GM12892 (cell line): ENCODE results near the gene FKBP6.

Experiments
- DNase-seq: peaks from one replicate; pipeline ENCODE4 v3.0.0; 2011; ENCODE audit not compliant: insufficient read length
- FAIRE-seq: peaks from 2 replicates; lab custom pipeline; 2011; peaks lifted over from hg19 to GRCh38; lab: Jason Lieb, UNC
- POLR2A ChIP-seq: IDR thresholded peaks from 2 replicates; pipeline ENCODE4 v1.6.1; 2011; ENCODE audit warnings: low read depth, low read length, control low read depth
- POLR2AphosphoS5 ChIP-seq: IDR thresholded peaks from 2 replicates; pipeline ENCODE4 v1.6.1; 2011; ENCODE audit warnings: low read depth, low read length, control low read depth
- TAF1 ChIP-seq: IDR thresholded peaks from 2 replicates; pipeline ENCODE4 v1.6.1; 2011; ENCODE audit warnings: low read depth, mild to moderate bottlenecking, control low read depth, low read length, borderline replicate concordance

Gene FKBP6

DNA sequence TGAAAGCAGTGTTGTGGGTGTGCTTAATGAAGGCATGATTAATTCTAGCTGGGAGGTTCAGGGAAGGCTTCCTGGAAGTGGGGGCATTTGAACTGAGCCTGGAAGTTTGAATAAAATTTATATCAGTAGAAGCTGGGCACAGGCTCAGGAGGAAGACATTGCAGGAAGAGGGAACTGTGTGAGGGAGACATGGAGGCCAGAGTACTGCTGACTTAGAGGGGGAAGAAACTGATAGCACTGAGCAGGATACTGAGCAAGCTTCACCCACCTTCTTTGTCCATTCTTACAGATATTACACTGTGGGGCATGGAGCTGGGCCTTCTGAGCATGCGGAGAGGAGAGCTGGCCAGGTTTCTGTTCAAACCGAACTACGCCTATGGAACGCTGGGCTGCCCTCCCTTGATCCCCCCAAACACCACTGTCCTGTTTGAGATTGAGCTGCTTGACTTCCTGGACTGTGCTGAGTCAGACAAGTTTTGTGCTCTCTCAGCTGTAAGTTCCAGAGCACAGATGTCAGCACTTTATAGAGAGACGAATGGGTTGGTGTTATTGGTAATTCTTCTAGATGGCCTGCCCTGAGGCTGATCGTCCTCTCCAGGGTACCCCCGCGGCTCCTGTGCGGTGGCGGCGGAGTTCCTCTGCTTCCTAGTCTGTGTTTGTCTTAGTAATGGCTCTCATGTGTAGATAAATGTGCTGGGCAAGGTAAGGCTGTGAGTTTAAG is 2.1 kb downstream of the FKBP6 start:
- no peak for DNase-seq
- TF ChIP-seq POLR2A = no peak
- TF ChIP-seq POLR2AphosphoS5 = no peak
- TF ChIP-seq TAF1 = no peak
- FAIRE-seq = no peak

DNA sequence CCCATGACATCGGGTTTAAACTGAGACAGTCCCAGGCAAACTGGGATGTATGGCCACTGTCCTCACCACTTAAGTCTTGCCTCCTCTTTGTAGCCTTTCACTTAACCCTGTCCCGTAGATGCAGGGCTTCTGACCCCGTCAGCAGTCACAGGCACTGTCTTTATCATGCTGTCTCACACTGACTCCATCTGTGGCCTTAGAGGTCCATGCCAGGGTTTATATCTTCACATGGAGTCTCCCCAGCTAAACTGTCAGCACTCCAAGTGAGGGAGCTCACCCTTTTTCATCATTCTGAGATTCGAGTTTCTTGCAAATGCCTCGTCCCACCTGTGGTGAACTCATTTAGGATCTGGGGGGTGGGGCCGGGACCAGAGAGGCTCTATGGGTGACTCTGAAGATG is 2.8 kb downstream of the FKBP6 start:
- TF ChIP-seq POLR2AphosphoS5 = no peak
- TF ChIP-seq POLR2A = no peak
- TF ChIP-seq TAF1 = no peak
- DNase-seq (no peak), FAIRE-seq (no peak)

DNA sequence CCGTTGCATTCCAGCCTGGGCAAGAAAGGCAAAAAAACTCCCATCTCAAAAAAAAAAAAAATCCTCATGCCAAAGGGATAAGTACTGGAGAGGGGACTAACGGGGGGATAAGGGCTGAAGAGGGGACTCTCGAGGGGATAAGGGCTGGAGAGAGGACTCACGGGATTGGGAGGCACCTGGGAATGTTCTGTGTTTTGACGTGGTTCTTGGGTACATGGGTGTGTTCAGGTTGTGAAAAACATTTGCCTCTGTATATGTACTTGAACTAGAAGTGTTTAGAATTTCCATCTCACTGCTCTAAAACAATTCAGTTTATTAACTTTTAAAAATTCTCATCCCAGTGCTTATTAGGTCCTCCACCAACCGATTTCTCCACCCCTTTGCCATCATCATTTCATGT is 4.5 kb downstream of the FKBP6 start:
- TF ChIP-seq POLR2AphosphoS5 = no peak
- TF ChIP-seq POLR2A = no peak
- DNase-seq (no peak), FAIRE-seq (no peak)

DNA sequence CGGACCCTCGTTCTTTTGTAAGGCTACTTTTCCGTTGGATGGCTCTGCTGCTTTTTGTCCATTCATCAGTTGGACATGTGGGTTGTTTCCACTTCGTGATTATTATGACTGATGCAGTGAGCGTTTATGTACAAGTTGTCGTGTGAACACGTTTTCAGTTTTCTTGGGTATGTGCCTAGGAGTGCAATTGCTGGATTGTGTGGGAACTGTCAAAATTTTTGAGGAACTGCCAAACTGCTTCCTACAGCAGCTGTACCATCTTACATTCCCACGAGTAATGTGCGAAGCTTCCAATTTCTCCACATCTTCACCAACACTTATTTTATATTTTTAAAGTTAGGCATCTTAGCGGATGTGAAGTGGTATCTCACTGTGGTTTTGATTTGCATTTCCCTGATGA is 10.4 kb downstream of the FKBP6 start:
- TF ChIP-seq TAF1 = no peak
- no peak for TF ChIP-seq POLR2AphosphoS5
- TF ChIP-seq POLR2A = no peak
- DNase-seq (no peak), FAIRE-seq (no peak)

DNA sequence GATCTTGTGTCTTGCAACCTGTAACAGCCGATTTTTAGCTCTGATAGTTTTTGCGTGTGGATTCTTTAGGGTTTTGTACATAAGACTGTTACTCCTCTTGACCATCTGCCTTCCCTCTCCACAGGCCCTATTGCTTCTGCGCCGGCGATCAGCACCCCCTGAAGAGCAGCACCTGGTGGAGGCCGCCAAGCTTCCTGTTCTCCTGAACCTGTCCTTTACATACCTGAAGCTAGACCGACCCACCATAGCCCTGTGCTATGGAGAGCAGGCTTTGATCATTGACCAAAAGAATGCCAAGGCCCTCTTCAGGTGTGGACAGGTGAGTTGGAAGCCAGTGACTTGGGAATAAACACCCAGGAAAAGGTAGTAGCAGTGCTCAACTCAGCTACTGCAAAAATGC is 12.6 kb downstream of the FKBP6 start:
- DNase-seq (no peak), FAIRE-seq (no peak)
- TF ChIP-seq POLR2A (no peak), TAF1 (no peak), POLR2AphosphoS5 (no peak)

DNA sequence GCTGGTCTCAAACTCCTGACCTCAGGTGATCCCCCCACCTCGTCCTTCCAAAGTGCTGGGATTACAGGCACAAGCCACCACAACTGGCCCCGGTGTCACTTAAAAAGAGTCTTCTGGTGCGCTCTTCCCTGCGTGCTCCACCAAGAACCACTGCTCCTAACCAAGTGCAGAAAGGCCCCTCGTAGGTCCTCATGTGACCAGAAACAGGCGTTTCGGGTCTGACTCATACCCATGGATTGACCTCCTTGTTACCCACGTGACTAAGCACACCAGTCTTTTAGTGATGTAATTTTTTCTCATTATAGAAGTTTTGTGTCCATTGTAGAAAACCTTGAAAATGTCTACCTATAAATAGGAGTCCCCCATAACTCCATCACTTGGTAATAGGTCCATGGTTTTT is 13.9 kb downstream of the FKBP6 start:
- FAIRE-seq (no peak), DNase-seq (no peak)

DNA sequence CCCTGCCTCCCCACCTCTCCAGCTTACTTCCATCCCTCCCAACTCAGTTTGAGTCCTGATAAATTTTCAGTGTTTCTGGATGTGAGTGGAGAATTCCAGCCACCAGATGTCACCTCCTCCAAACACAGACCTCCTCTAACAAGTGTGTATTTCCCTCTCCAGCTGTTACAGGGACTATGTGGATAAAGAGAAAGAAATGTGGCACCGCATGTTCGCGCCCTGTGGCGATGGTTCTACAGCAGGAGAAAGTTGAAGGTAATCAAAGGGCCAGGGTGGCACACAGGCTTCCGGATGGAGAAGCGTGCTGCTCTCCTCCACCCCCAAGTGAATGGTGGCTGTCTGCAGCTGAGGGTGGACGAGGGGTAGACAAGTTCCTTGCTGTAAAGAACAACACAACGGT is 14.7 kb downstream of the FKBP6 start:
- TF ChIP-seq POLR2A = no peak
- TF ChIP-seq TAF1 = no peak
- DNase-seq (no peak), FAIRE-seq (no peak)

More for the DNA sequence above, 13.9 kb downstream of the FKBP6 start:
- no peak for TF ChIP-seq POLR2AphosphoS5
- no peak for TF ChIP-seq POLR2A
- no peak for TF ChIP-seq TAF1

DNA sequence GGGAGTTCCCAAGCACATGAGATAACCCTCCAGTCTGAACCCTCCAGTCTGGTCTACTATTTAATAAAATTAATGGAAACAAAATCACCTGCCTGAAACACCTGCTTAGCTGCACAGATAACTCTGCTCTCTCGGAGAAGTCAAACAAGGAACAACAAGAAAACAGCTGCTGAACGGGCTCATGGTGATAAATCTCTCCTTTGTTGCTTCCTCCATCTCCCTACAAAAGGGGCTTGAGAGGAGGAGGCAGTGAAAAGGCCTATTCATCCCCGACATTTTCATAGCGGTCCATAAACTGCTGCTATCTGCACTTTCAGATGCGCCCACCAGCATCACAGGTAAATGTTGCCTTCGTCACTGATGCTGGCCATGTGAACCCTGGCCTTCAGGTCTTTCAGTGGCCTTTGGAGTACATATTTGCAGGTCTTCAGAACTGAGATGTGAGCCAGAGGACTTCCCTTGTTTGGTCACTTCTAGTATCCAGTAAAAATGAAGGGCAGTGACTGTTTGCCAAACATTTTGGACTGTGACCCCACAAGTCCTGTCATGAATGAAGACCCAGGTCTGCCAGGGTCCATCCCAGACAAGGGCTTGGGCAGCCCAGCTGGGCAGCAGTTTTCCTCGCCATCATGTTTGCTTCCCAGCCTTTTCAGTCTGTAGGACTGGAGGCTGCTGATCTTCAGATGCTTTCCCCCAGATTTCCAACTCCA is 15.9 kb downstream of the FKBP6 start:
- no peak for FAIRE-seq
- TF ChIP-seq POLR2A (no peak), TAF1 (no peak), POLR2AphosphoS5 (no peak)
- no peak for DNase-seq

DNA sequence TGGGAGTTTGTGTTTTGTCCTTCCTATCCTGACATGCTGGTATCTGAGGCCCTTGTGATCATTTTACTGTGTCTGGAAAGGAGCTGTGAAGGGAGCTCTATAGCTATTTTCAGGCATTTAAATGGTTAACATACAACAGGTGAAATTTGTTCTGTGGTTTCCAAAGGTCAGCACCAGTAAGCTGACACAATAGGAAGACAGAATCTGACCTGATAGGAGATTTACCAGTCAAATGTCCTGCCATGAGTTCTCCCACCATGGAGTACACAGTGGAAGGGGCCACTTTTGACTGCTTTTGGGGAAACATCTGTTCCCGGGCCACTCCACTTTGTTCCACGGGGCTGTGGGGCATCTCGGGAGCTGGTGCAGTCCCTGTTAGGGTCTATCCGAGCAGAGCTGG is 17.6 kb downstream of the FKBP6 start:
- DNase-seq (no peak), FAIRE-seq (no peak)
- no peak for TF ChIP-seq TAF1
- no peak for TF ChIP-seq POLR2AphosphoS5
- TF ChIP-seq POLR2A = no peak

DNA sequence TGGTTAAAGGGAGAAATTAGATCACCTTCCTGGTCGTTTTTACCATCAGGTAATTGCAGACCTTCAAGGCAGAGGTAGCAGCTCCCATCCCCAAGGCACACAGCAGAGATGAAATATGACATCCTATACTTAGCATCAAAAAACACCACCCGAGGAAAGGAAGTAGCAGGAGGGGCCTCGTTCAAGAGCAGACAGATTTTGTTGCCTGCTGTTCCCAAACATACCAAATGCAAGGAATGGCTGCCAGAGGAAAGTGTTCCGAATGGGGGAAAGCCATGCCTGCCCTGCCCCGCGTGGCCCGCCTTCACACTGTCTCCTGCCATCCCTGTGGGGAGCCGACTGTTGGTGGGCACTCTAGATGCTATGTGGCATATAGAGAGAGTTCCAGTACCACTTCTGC is 18.0 kb downstream of the FKBP6 start:
- no peak for TF ChIP-seq POLR2A
- no peak for TF ChIP-seq POLR2AphosphoS5
- no peak for TF ChIP-seq TAF1
- no peak for FAIRE-seq
- DNase-seq = no peak

DNA sequence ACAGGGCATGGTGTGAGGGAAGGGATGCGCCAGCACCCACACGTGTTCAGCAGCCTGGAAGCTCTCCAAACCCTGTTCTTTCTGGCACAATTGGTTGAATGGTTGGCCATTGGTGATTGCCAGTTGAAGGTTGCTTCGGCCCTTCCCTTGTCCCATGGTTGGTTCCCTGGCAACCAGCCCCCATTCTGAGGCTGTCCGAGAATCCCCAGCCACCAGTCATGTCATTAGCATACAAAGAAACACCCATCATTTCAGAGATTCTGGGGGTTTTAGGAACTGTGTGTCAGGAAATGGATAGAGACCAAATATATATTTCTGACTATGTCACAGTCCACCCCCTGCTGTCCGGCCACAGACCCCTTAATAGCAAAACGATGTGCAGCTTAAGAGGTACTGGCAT is 21.8 kb downstream of the FKBP6 start:
- no peak for FAIRE-seq
- no peak for TF ChIP-seq POLR2AphosphoS5
- DNase-seq = no peak
